Left renal cortex interstitium (tissue), 4 donors: ENCODE data around the gene RNASE1. TPM values are rescaled to one million over a fixed set of nuclear protein-coding genes. Genes with fewer than 3 reads are reported as not detected.
"Not testable (repeated sequence)": the region's sequence is repeated elsewhere in the genome, so short reads cannot be mapped to it uniquely, and the experiment has no call there.

Experiments used
- DNase-seq, 4 donors: peaks; one replicate each; pipeline ENCODE4 v3.0.0-alpha.2; 2013; ENCODE audit warnings: low read depth in 4 of 4, low spot score in 2 of 4, missing footprints in 1 of 4
- polyA plus RNA-seq, 4 donors: library from polyadenylated mRNA; unstranded; fragments of 120-200 nt; gene quantifications; one replicate each; pipeline ENCODE4 v1.2.1, GENCODE V29; 2013; ENCODE audit not compliant: insufficient read length in 4 of 4

Gene RNASE1
- 100 to 1,000 TPM; 117 to 201 (median 179) TPM for polyA plus RNA-seq

DNA sequence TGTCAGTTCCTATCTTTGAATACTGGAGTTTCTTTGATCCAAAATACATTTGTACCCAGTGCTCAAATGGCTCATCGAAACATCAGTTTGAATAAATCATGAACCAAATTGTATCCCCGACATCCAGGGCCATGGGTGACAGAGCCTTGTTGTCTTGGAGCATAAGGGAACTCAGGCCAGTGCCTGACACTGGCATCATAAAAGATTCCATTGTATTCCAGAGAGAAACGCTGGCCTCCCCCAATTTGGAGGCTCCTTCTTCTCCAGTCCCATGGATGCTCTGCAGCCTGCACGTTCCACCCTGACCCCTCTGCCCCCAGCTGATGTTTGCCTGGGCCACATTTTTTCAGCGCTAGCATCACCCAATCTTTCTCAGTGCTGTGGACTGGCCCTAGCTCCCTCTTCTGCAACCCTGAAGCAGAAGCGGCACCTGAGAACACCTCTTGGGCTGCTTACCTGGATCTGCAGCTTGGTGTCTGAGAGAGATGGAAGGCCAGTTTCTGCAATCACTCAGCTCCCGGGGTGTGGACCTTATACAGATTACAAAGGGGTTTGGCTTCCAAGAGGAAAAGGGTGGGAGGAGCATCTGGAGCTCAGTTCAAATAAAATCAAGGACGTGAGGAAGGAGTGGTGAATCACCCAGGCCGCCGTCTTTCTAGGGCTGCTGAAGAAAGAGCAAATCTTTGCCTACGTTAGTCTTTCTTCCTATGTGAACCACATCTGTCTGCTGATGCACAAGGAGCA is at the start of gene RNASE1:
Gene RNASE1 (minus strand): TSS at position 504 of the 744 bp plus-strand sequence. CDS start 776 bp downstream, outside the sequence.
- no peak for DNase-seq

DNA sequence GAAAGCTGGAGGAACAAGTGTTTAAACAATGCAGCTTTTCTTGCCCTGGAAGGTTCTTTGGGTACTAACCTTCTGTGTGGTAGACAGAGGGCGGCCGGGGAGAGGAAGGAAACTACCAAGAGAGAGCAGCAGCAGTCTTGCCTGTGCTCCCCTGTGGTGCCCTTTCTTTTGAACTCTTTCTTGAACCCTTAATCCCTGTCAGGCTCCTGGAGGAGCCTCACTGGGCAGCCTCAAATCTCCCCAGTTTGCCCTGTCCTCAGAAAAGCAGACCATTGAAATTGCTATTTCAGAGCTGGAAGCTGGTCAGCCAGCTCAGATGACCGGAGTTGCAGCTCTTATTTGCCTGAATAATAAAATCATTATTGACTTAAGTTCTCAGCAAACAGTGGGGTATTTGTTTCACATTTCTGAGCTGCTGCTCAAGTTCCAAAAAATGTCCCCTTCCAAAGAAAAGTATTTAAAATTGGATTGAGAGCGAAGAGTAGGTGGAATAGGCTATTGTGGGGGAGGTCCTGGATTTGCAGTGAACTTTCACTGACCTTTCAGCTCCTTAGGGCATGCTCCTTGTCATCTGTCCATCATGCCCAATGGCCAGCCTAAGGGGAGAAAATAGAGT is 46.4 kb upstream of the RNASE1 start:
- no peak for DNase-seq

DNA sequence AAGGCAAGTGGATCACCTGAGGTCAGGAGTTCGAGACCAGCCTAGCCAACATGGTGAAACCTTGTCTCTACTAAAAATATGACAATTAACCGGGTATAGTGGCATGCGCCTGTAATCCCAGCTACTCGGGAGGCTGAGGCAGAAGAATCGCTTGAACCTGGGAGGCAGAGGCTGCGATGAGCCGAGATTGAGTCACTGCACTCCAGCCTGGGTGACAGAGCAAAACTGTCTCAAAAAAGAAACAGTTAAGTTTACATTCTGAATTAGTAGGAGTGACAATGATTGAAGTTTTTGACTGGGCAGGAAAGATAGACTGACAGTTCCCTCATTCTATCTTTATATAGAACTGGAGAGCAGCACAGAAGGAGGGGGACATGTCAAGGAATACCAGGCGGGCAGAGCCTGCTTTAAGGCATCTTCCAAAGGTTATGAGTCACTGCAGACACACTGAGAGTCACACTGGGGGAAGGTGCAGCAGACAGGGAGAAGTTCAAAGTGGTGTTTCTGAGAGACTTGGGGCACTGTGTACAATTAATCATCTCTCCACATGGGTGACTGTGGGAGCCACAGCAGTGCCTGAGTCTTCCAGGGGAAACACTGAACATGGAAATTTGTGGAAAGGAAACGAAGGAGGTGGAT is 45.8 kb upstream of the RNASE1 start:
- DNase-seq: no peak

DNA sequence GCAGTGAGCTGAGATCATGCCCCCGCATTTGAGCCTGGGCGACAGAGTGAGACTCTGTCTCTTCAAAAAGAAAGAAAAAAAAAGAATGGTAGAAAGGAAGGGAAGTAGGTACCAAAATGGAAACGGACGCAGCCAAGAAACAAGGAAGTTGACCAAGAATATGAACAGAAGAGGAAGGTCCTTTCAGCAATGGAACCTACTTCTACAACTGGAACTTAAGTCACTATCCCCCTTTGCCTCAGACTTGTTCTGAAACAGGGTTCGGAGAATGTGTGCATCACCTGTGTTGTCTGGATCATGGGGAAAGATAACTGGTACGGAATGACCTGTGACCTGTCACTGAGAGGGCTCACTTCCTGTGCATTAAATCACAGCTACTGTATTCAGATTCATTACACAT is 43.9 kb upstream of the RNASE1 start:
- no peak for DNase-seq

DNA sequence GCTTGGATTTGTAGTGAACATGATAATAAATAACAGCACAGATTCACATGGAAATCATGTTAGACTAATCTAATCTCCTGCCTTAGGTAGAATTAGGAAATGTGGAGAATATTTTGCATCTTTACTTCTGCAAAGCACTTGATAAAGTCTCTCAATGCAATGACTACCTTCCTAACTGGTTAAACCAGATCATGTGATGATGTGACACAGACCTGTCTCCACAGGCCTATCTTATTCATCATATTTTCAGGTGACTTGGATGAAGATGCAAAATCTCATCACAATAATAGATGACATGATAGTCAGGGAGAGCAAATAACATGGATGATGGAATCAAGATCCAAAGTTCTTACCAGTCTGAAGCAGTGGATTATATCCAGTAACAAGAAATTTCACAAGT is 38.5 kb upstream of the RNASE1 start:
- no peak for DNase-seq

DNA sequence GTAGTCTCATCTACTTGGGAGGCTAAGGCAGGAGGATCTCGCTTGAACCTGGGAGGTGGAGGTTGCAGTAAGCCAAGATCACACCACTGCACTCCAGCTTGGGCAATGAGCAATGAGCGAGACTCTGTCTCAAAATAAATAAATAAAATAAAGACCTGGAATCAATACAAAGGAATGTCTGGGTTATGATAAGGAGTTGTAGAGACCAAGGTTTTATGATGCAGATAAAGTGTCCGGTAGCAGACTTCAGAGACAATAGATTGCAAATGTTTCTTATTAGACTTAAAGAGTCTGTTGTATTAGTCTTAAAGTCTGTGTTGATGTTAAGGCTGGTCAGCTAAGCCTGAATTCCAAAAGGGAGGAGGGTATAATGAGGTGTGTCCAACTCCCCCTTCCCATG is 35.2 kb upstream of the RNASE1 start:
- DNase-seq: no peak

DNA sequence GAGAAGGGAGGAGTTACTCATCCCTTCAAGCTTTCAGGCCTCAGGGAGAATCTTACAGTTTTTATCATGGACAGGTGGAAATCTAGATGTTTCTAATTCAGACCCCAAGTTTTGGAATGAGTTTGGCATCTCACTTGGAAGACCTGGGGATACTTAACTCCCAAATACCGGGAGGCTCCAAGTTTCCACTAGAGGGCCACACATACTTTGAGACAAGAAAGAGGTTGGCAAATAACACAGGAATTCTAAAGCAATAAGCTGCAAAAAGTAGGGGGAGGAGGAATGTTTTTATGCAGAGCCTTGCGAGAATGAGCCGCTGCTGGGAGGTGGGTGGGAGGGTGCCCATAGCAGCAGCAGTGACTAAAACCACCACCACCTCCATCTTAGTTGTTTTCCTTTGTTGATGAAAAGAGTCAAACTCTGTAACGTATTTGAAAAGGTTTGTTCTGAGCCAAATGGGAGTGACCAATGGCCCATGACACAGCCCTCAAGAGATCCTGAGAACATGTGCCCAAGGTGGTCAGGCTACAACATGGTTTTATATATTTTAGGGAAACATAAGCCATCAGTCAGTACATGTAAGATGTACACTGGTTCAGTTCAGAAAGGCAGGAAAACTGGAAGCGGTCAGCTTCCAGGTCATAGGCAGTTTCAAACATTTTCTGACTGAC is 34.2 kb upstream of the RNASE1 start:
- peak in 1 of 4 donors; percentile 15 for DNase-seq

DNA sequence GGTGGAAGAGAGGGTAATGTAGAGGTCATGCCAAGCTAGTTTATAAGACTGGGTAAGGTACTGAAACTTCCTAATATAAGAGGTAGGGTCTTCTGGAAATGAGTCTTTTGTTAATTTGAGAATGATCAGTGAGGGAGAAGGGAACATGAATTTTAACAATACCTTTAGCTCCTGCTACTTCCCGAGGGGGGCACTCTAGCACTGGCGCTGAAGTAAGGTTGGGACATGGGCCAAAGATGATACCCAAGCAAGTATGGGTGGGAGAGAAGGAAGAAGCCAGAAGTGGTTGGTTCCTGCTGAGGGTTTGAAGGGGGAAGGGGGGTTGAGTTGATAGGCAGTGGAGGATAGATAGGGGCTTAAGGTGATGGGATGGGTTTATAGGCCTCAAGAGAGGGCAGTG is 32.3 kb upstream of the RNASE1 start:
- no peak for DNase-seq

DNA sequence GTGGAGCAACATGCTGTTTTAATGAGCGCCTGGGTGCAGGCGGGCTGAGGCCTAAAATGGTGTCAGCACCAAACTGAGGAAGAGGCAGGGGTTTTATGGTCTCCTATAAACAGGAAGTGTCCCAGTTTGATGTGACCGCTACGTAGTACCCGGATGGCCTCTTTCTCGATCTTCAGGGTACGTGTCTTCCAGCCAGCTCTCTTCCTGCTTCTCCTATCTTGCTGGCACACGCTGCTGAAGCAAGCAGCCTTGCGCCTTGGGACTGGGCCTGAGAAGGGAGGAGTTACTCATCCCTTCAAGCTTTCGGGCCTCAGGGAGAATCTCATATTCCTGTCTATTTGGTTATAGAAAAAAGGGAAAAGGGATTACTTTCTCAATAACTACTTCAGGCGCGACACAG is 28.2 kb upstream of the RNASE1 start:
- no peak for DNase-seq

DNA sequence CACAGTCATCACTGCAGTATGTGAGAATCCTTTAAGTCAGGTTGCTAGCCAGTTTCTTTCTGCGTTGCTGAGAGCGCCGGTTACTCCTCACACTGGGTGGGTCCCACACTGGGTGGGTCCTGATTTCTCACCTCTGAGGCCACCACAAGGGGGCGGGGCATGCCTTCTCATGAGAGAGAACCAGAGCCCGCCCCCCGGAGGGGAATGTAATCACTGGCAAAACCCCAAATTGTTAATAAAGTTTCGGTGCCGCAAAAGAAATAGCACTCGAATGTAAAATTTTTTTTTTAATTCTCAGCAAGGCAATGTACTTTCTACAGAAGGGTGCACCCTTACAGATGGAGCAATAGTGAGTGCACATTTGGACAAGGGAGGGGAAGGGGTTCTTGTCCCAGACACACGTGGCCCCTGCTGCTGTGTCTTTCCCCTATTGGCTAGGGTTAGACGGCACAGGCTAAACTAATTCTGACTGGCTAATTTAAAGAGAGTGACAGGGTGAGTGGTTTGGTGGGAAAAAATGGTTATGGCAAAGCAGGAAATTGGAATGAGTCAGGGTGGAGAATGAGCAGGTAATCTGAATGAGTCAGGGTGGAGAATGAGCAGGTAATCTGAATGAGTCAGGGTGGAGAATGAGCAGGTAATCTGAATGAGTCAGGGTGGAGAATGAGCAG is 25.5 kb upstream of the RNASE1 start:
- DNase-seq: not testable (repeated sequence)

DNA sequence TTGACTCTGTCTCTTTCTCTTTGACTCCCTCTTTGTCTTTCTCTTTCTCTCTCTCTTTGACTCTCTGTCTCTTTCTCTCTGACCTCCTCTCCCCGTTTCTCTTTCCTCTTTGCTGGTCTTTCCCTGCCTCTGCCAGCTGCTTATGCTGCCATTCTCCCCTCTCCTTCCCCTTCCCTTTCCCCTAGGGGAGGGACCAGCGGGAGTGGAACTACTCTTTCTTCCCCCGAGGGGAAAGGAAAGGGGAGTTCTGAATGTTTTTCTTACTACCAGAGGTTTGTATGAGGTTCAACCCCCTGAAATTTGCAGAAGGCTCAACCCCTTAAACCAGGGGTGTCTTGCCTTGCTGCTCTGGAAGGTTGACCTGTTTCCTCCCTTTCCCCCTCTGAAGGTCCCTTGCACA is 24.7 kb upstream of the RNASE1 start:
- no peak for DNase-seq

DNA sequence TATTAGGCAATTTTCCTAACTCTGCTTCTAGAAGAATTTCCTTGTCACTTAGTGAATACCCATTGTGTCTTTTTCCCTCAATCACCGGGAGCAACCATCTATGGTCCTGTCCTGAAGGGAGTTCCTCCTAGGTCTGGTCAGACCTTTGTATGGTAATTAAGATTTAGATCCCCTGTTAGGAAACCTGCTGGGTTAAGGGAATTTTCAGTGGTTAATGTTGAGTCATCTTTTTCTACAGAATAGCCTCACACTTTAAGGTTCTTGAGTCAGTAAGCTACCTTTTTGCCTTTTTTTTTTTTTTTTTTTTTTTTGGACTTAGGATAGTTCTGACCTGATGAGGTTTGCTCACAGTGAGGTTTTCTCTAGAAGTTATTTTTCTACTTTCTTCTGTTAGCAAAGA is 24.0 kb upstream of the RNASE1 start:
- DNase-seq: not testable (repeated sequence)

DNA sequence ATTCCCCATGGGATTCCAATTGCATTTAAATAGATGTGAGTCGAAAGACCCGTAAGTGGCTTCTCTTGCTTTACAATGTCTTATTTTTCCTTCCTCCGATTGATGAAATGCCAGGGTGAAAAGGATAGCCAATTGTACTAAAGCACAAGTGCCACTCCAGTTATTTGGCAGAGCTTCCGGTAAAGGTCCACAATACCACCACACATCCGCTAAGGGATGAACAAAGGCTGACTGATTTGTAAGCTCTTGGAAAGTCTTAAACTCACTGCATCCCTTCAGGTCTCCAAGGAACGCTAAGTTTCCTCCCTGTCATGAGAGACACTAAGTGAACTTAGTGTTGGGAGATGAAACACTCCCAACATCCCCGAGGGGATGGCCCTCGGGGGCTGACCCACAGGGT is 21.2 kb upstream of the RNASE1 start:
- DNase-seq: no peak

DNA sequence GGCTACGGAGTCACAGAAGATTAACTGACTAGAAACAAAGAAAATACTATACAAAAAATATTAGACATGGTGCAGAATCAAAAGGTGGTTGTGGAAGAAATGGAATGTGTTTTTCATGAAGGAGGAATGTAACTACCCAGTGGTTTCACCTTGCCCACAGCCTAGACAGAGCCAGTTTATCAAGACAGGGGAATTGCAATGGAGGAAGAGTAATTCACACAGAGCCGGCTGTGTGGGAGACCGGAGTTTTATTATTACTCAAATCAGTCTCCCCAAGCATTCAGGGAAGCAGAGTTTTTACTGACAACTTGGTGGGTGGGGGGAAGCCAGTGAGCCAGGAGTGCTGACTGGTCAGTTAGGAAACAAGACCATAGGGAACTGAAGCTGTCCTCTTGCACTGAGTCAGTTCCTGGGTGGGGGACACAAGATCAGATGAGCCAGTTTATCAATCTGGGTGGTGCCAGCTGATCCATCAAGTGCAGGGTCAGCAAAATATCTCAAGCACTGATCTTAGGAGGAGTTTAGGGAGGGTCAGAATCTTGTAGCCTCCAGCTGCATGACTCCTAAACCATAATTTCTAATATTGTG is 19.0 kb upstream of the RNASE1 start:
- not testable (repeated sequence) for DNase-seq

DNA sequence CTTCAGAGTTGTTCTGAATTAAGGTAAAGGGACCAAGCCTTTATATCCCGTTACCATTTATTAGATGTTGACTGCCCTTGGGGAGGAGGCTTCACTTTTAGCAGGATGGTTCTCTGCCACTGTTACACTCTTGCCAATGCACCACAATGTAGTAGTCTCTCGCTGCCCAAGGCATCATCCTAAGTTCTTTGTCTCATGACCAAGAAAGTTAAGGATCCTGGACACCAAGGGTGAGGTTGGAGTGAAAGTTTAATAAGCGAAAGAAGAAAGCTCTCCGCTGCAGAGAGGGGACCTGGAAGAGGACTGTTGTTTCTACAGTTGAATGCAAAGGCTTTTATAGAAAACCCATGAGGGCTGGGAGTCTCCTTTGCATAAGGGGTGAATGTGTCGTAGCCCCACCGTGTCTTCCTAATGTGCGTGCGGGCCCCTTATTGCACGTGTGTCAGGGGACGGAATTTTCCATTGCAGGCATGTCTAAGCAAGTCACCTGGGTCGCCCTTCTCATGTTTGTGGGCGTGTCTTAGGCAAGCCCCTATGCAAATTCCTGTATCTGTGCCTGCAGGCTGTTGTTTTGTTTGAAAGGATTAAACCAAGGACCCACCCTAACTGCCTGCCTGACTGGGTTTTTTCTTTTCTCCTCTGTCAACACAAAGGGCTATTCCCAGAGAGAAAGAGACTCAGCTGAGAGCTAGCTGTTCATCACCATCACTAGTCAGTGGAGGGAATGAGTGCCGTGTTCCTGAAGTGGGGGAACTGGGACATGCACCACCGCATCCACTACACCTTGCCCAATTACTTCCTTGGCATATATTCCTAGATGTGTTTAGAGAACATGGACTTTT is 17.6 kb upstream of the RNASE1 start:
- DNase-seq: no peak

DNA sequence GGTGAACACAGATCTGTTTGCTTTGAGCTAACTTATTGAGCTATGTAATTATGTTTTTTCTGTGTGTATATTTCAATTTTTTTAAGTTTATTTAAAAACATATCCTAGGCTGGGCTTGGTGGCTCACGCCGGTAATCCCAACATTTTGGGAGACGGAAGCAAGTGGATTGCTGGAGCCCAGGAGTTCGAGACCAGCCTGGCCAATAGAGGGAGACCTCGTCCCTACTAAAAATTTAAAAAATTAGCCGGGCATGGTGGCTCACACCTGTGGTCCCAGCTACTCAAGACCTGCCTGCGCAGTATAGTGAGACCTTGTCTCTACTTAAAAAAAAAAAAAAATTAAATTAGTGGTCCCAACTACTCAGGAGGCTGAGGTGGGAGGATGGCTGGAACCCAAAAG is 16.2 kb upstream of the RNASE1 start:
- no peak for DNase-seq

DNA sequence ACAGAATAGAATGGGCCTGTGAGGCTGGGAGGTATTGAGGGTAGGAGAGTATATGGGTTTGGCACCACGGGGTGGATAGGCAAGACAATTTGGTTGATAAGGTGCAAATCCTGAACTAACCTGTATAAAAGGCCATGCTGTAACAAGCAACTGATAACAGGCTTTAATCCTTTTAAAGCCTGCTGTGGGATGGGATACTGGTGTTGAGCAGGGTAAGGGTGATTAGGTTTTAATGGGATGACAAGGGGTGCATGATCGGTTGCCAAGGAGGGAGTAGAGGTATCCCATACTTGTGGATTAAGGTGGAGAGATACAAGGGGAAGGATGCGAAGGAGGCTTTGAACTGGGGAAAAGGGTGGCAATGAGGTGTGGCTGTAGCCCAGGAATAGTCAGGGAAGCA is 13.3 kb upstream of the RNASE1 start:
- not testable (repeated sequence) for DNase-seq

DNA sequence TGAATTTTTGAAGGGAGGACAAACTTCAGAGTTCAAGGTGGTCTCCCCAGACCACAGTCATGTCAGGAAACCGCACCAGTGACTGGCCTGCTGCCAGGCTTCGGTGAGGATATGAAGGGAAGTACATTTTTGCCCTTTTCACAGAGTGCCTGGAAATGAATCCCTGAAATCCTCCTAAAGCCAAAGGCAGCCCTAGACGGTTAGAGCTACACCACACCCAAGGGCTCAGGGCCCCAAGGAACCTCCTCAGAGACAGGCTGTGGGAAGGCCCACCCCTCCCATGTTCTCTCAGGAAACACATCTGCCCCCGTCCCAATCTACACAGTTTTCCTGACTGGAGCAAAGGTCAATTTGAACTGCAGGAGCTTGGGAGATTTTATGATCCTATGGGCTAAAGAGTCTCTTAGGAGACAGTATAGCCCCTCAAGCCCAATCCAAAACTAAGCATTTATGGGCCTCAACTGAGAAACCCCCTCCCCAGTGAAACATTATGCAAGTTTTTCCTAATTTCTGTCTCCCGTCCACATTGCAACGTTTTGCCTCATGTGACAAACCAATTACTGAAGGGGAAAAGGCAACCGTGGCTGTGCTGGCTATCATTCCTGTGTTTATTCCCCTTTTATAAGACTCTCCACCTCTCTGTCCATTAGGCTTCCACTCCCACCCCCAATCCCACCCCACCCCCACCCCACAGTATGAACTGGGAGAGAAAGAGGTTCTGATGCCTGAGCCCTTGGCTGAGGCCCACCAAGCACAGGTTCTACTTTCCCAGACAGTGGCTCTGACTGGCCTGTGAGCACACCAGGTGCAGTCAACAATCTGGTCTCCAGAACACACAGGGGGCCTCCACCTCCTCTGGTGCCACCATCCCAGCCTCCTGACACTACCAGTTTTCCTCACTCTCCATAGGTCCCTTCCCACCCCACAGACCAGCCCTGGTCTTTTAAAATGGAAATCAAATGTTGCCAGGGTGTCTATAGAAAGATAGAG is 9.6 kb upstream of the RNASE1 start:
- DNase-seq: no peak
